Stomach (tissue), 19 donors: ENCODE results near the gene C10orf71. TPM values are rescaled to one million over a fixed set of nuclear protein-coding genes. Genes with fewer than 3 reads are reported as not detected.

ENCODE experiments used
- DNase-seq, 2 donors: peaks; one replicate each; pipeline versions ENCODE4 v3.0.0 to v3.0.0-alpha.2; 2013 to 2019
- H3K27ac ChIP-seq, 5 donors: fragments of 200-600 bp in 4 of 5; sonication (generic) in 4 of 5; one replicate each; pipeline ENCODE4 v1.5.1; 2013 to 2019; ENCODE audit warnings: mild to moderate bottlenecking in 1 of 5, moderate library complexity in 1 of 5
- H3K27me3 ChIP-seq, 3 donors: fragments of 200-600 bp; sonication (generic); one replicate each; pipeline ENCODE4 v1.5.1; 2017 to 2019; ENCODE audit warnings: mixed run types in 1 of 3
- H3K36me3 ChIP-seq, 4 donors: fragments of 200-600 bp; sonication (generic); 1 replicate in 3 of 4; 2 replicates in 1 of 4; pipeline ENCODE4 v1.5.1; 2016 to 2019
- H3K4me1 ChIP-seq, 4 donors: fragments of 200-600 bp; sonication (generic); one replicate each; pipeline ENCODE4 v1.5.1; 2016 to 2019
- H3K4me3 ChIP-seq, 4 donors: fragments of 200-600 bp; sonication (generic) in 3 of 4; one replicate each; pipeline ENCODE4 v1.5.1; 2016 to 2019; ENCODE audit warnings: mild to moderate bottlenecking in 1 of 4
- H3K9me3 ChIP-seq, 4 donors: fragments of 200-600 bp; sonication (generic); one replicate each; pipeline ENCODE4 v1.5.1; 2016 to 2019
- CTCF ChIP-seq, 7 experiments: fragments of 450-650 bp in 4 of 7; fragments of 200-600 bp in 3 of 7; sonication (generic) in 3 of 7; IDR thresholded peaks; one replicate each; pipeline ENCODE4 v1.5.1; 2016 to 2019; ENCODE audit warnings: antibody characterized with exemption in 7 of 7, control low read depth in 2 of 7, mild to moderate bottlenecking in 1 of 7
- EP300 ChIP-seq: sonication (generic); formaldehyde crosslinking; IDR thresholded peaks from one replicate; pipeline ENCODE4 v1.6.1; 2017; ENCODE audit warnings: antibody characterized with exemption
- POLR2A ChIP-seq, 4 donors: fragments of 450-650 bp; IDR thresholded peaks; one replicate each; pipeline ENCODE4 v1.6.1; 2016; ENCODE audit warnings: antibody characterized with exemption in 4 of 4, control low read depth in 2 of 4, mild to moderate bottlenecking in 1 of 4, moderate library complexity in 1 of 4
- POLR2AphosphoS5 ChIP-seq, 3 donors: sonication (generic); formaldehyde crosslinking; IDR thresholded peaks; one replicate each; pipeline ENCODE4 v1.6.1; 2016; ENCODE audit warnings: antibody characterized with exemption in 3 of 3
- WGBS, 5 donors: extraction: QIAGEN DNeasy Blood & Tissue Kit in 3 of 5; methylation state at CpG; one replicate each; pipeline versions ENCODE4 v1.1.5 to v1.1.7; 2013 to 2018; 5-methylcytosine and 5-hydroxymethylcytosine counted together
- intact Hi-C: fragments of 100-400 bp; cut with DNase I; formaldehyde crosslinking; loops from one replicate; pipeline ENCODE4 v1.15.1; 2023; ENCODE audit warnings: low total_unique reads
- long read RNA-seq, 10 donors: transcript quantifications; one replicate each; lab custom pipeline, GENCODE V29; 2026
- polyA plus RNA-seq, 3 donors: library from polyadenylated mRNA; stranded (reverse); fragments of 200-250 nt; gene quantifications; one replicate each; pipeline ENCODE4 v1.2.3, GENCODE V29; 2013
- total RNA-seq, 5 donors: library from RNA; depleted of rRNA; stranded (reverse); fragments of >200 nt; gene quantifications; one replicate each; pipeline versions ENCODE4 v1.1.0 to v1.2.3, GENCODE V29; 2014 to 2016
- donor health status: healthy with polysubstance abuse.
- donor health status: Bipolar disorder and iron deficiency.
- donor health status: healthy.

The C10orf71 gene
- total RNA-seq (under 1 TPM in 1 of 5 donors, not detected in 4; 0.18 TPM), polyA plus RNA-seq (not detected)
- long read RNA-seq, donor 1 = 0 reads
- long read RNA-seq, donor 2 = 0 reads
- long read RNA-seq, donor 3 = 0 reads
- long read RNA-seq, donor 4 = 0 reads
- long read RNA-seq, donor 5 = 0 reads
- long read RNA-seq, donor 6 = 0 reads
- long read RNA-seq, donor 7 = 0 reads
- long read RNA-seq, donor 8 = 0 reads
- long read RNA-seq, donor 9 = 0 reads
- long read RNA-seq, donor 10 = 0 reads

GRCh38 chr10:49298983-49299815 lies at the start of gene C10orf71:
Gene C10orf71 (plus strand): TSS chr10:49299170. CDS start chr10:49322546, 23,376 bp downstream.
- Histone ChIP-seq H3K9me3 (no peaks in the 10 kb centered on the region), H3K4me1 (peaks cover 4 to 19% (median 10%) of the 10 kb centered on the region in 4 donors), H3K36me3 (no peaks in the 10 kb centered on the region), H3K27ac (peak within 1 kb of the TSS in 1 of 5 donors; percentile 7), H3K4me3 (no peak within 1 kb of the TSS), H3K27me3 (peaks cover 0 to 5% (median 0%) of the 10 kb centered on the region in 3 donors)
- intact Hi-C loops = no loop called here
- TF ChIP-seq CTCF (IDR thresholded peaks at IDR 0.05) = no peak
- TF ChIP-seq POLR2AphosphoS5 (IDR thresholded peaks at IDR 0.05) = no peak
- no peak for TF ChIP-seq POLR2A (IDR thresholded peaks at IDR 0.05)
- TF ChIP-seq EP300 = no peak
- WGBS, 5 donors = 47 to 64% (median 57%) methylated on average over 24 to 27 of the region's 27 CpGs
- DNase-seq = peak in 1 of 2 donors; percentile 27

GRCh38 chr10:49252313-49253034 lies 46.5 kb upstream of the C10orf71 start:
- intact Hi-C loops = no loop called here
- H3K36me3 ChIP-seq = no peaks in the 10 kb centered on the region
- H3K9me3 ChIP-seq = no peaks in the 10 kb centered on the region
- H3K4me1 ChIP-seq = no peaks in the 10 kb centered on the region
- no peak for DNase-seq
- H3K27me3 ChIP-seq = no peaks in the 10 kb centered on the region
- no peak for TF ChIP-seq POLR2AphosphoS5 (IDR thresholded peaks at IDR 0.05)
- no peak for TF ChIP-seq CTCF (IDR thresholded peaks at IDR 0.05)
- TF ChIP-seq EP300 = no peak
- TF ChIP-seq POLR2A (IDR thresholded peaks at IDR 0.05) = no peak
- H3K27ac ChIP-seq = no peak overlapping the region
- H3K4me3 ChIP-seq = no peak overlapping the region
- WGBS, 5 donors = 80 to 91% (median 82%) methylated on average over 11 of the region's 11 CpGs

- no peaks in the 10 kb centered on the region for H3K4me1 ChIP-seq
- no peak overlapping the region for H3K27ac ChIP-seq
- no peak overlapping the region for H3K4me3 ChIP-seq
- intact Hi-C loops = no loop called here
- 70 to 93% (median 81%) methylated on average over 2 of the region's 2 CpGs for WGBS, 5 donors
- no peaks in the 10 kb centered on the region for H3K27me3 ChIP-seq
- H3K9me3 ChIP-seq = peaks cover 0 to 2% (median 0%) of the 10 kb centered on the region in 4 donors
- no peak for TF ChIP-seq POLR2A (IDR thresholded peaks at IDR 0.05)
- TF ChIP-seq POLR2AphosphoS5 (IDR thresholded peaks at IDR 0.05) = no peak
- TF ChIP-seq EP300 = no peak
- TF ChIP-seq CTCF (IDR thresholded peaks at IDR 0.05) = no peak
- no peaks in the 10 kb centered on the region for H3K36me3 ChIP-seq
- peak in 1 of 2 donors; percentile 36 for DNase-seq
Measured at GRCh38 chr10:49253340-49253906, 45.5 kb upstream of the C10orf71 start.

- H3K4me1 ChIP-seq = no peaks in the 10 kb centered on the region
- H3K27ac ChIP-seq = no peak overlapping the region
- TF ChIP-seq POLR2AphosphoS5 (IDR thresholded peaks at IDR 0.05) = no peak
- TF ChIP-seq EP300 = no peak
- no peak for TF ChIP-seq CTCF (IDR thresholded peaks at IDR 0.05)
- no peak for TF ChIP-seq POLR2A (IDR thresholded peaks at IDR 0.05)
- H3K27me3 ChIP-seq = no peaks in the 10 kb centered on the region
- H3K9me3 ChIP-seq = peaks cover 0 to 4% (median 0%) of the 10 kb centered on the region in 4 donors
- intact Hi-C loops = no loop called here
- no peak overlapping the region for H3K4me3 ChIP-seq
- DNase-seq = no peak
- no peaks in the 10 kb centered on the region for H3K36me3 ChIP-seq
Measured at GRCh38 chr10:49254150-49254549, 44.8 kb upstream of the C10orf71 start.
